Mesendoderm (in vitro differentiated cells): ENCODE data around the gene TNNC1.
A peak's percentile ranks its signal among the peaks of the same experiment; 100 is the strongest.

ENCODE experiments used
- DNase-seq: peaks from one replicate; pipeline ENCODE4 v3.0.0; 2013
- H2AK5ac ChIP-seq: 2 replicates; pipeline ENCODE4 v1.6.1; 2013; ENCODE audit warnings: low read length, inconsistent platforms
- H2BK120ac ChIP-seq: 2 replicates; pipeline ENCODE4 v1.6.1; 2013; ENCODE audit warnings: low read depth, mild to moderate bottlenecking, low read length, moderate library complexity, mixed read lengths
- H2BK15ac ChIP-seq: replicated peaks from 2 replicates; pipeline ENCODE4 v1.6.1; 2013; ENCODE audit warnings: low read depth, mild to moderate bottlenecking, moderate library complexity
- H2BK5ac ChIP-seq: 2 replicates; pipeline ENCODE4 v1.6.1; 2013; ENCODE audit warnings: low read length, inconsistent platforms
- H3K18ac ChIP-seq: 2 replicates; pipeline ENCODE4 v1.6.1; 2013; ENCODE audit warnings: mild to moderate bottlenecking, low read length, mixed read lengths
- H3K23ac ChIP-seq: one replicate; pipeline ENCODE4 v1.6.1; 2013; ENCODE audit warnings: low read length
- H3K27ac ChIP-seq: 2 replicates; pipeline ENCODE4 v1.5.1; 2013; ENCODE audit warnings: low read depth, mild to moderate bottlenecking, inconsistent platforms, low read length, moderate library complexity
- H3K27me3 ChIP-seq: 2 replicates; pipeline ENCODE4 v1.6.1; 2013; ENCODE audit warnings: low read length, control low read depth, mild to moderate bottlenecking, inconsistent platforms; ENCODE audit not compliant: insufficient read depth, poor library complexity
- H3K36me3 ChIP-seq: 2 replicates; pipeline ENCODE4 v1.6.1; 2013; ENCODE audit warnings: low read length, inconsistent platforms; ENCODE audit not compliant: control insufficient read depth, insufficient read depth
- H3K4ac ChIP-seq: one replicate; pipeline ENCODE4 v1.6.1; 2013; ENCODE audit warnings: low read depth, mild to moderate bottlenecking, low read length, moderate library complexity
- H3K4me1 ChIP-seq: 2 replicates; pipeline ENCODE4 v1.6.1; 2013; ENCODE audit warnings: low read depth, low read length, inconsistent platforms; ENCODE audit not compliant: control insufficient read depth
- H3K4me2 ChIP-seq: 2 replicates; pipeline ENCODE4 v1.6.1; 2013; ENCODE audit warnings: low read length
- H3K4me3 ChIP-seq: 2 replicates; pipeline ENCODE4 v1.5.1; 2013; ENCODE audit warnings: mild to moderate bottlenecking, low read length
- H3K56ac ChIP-seq: one replicate; pipeline ENCODE4 v1.6.1; 2013; ENCODE audit warnings: low read length
- H3K79me1 ChIP-seq: 2 replicates; pipeline ENCODE4 v1.6.1; 2013; ENCODE audit warnings: low read length, inconsistent platforms
- H3K79me2 ChIP-seq: 2 replicates; pipeline ENCODE4 v1.6.1; 2013; ENCODE audit warnings: mild to moderate bottlenecking, low read length; ENCODE audit not compliant: control insufficient read depth, insufficient read depth
- H3K9ac ChIP-seq: 2 replicates; pipeline ENCODE4 v1.6.1; 2013; ENCODE audit warnings: low read length, inconsistent platforms
- H4K5ac ChIP-seq: one replicate; pipeline ENCODE4 v1.6.1; 2013; ENCODE audit warnings: low read length
- H4K8ac ChIP-seq: one replicate; pipeline ENCODE4 v1.6.1; 2013; ENCODE audit warnings: low read depth, mild to moderate bottlenecking, control low read depth, low read length, moderate library complexity
- WGBS: extraction: QIAGEN DNeasy Blood & Tissue Kit; methylation state at CpG from one replicate; pipeline ENCODE4 v1.1.7; 2013; ENCODE audit warnings: low lambda C conversion rate, missing lambda C conversion rate; ENCODE audit not compliant: insufficient coverage; ENCODE audit errors: extremely low coverage; 5-methylcytosine and 5-hydroxymethylcytosine counted together

The TNNC1 gene

GRCh38 chr3:52428151-52429005 lies 25.5 kb downstream of the TNNC1 start:
- Histone ChIP-seq H4K8ac (no peak overlapping the region), H2AK5ac (no peak overlapping the region), H2BK15ac (no peak overlapping the region), H3K4me2 (no peak overlapping the region), H3K79me2 (no peaks in the 10 kb centered on the region), H3K27ac (no peak overlapping the region), H4K5ac (no peak overlapping the region), H2BK5ac (no peak overlapping the region), H3K4me3 (no peak overlapping the region), H3K56ac (no peak overlapping the region), H3K9ac (no peak overlapping the region), H2BK120ac (no peak overlapping the region), H3K18ac (no peak overlapping the region), H3K27me3 (no peaks in the 10 kb centered on the region), H3K36me3 (no peaks in the 10 kb centered on the region), H3K4me1 (no peaks in the 10 kb centered on the region), H3K23ac (no peak overlapping the region), H3K4ac (no peak overlapping the region), H3K79me1 (no peaks in the 10 kb centered on the region)
- DNase-seq, result peak; percentile 66
- WGBS, result no CpG with 5 or more reads among the region's 7 CpGs

DNA sequence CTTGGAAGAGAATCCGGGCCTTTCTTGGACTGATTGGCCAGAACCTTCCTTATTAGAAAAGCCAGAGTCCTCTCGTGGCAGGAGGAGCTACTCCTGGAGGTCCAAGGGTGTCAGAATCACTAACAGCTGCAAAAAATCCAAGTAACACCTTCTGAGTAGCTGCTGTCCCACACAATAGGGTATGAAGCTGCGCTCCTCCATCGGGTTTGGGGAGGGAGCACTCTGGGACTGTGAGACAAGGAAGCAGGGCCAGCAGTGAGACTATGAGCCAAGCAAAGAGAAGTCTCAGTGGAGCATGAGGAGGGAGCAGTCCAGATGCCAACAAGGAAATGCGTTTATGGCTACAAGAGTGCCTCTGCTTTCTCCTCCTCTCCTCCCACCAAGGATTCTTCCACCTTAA lies 30.7 kb downstream of the TNNC1 start:
- Histone ChIP-seq H3K4me2 (no peak overlapping the region), H3K4ac (no peak overlapping the region), H2AK5ac (no peak overlapping the region), H2BK15ac (no peak overlapping the region), H3K23ac (no peak overlapping the region), H2BK120ac (no peak overlapping the region), H3K79me2 (no peaks in the 10 kb centered on the region), H3K27me3 (no peaks in the 10 kb centered on the region), H3K56ac (no peak overlapping the region), H4K8ac (no peak overlapping the region), H3K79me1 (no peaks in the 10 kb centered on the region), H3K4me3 (no peak overlapping the region), H3K4me1 (no peaks in the 10 kb centered on the region), H3K36me3 (no peaks in the 10 kb centered on the region), H4K5ac (no peak overlapping the region), H2BK5ac (no peak overlapping the region), H3K9ac (no peak overlapping the region), H3K27ac (no peak overlapping the region), H3K18ac (no peak overlapping the region)
- no peak for DNase-seq
- WGBS, result no CpG with 5 or more reads among the region's 5 CpGs

- Histone ChIP-seq H3K27ac (no peak overlapping the region), H3K23ac (no peak overlapping the region), H3K4me2 (no peak overlapping the region), H2AK5ac (no peak overlapping the region), H3K4me1 (no peaks in the 10 kb centered on the region), H2BK5ac (no peak overlapping the region), H4K5ac (no peak overlapping the region), H3K4me3 (no peak overlapping the region), H3K36me3 (no peaks in the 10 kb centered on the region), H3K79me1 (no peaks in the 10 kb centered on the region), H3K4ac (no peak overlapping the region), H3K79me2 (no peaks in the 10 kb centered on the region), H3K18ac (no peak overlapping the region), H2BK15ac (no peak overlapping the region), H2BK120ac (no peak overlapping the region), H4K8ac (no peak overlapping the region), H3K9ac (no peak overlapping the region), H3K27me3 (no peaks in the 10 kb centered on the region), H3K56ac (no peak overlapping the region)
- no CpG with 5 or more reads among the region's 3 CpGs for WGBS
- DNase-seq, result no peak
Observed at GRCh38 chr3:52422669-52423068, 31.2 kb downstream of the TNNC1 start.

GRCh38 chr3:52420388-52420787 lies 33.5 kb downstream of the TNNC1 start:
- Histone ChIP-seq H3K79me1 (no peaks in the 10 kb centered on the region), H3K36me3 (no peaks in the 10 kb centered on the region), H3K27me3 (no peaks in the 10 kb centered on the region), H2BK15ac (no peak overlapping the region), H4K5ac (no peak overlapping the region), H3K56ac (no peak overlapping the region), H3K27ac (no peak overlapping the region), H3K4me2 (no peak overlapping the region), H4K8ac (no peak overlapping the region), H3K18ac (no peak overlapping the region), H3K4me3 (no peak overlapping the region), H3K4ac (no peak overlapping the region), H2AK5ac (no peak overlapping the region), H2BK5ac (no peak overlapping the region), H2BK120ac (no peak overlapping the region), H3K79me2 (no peaks in the 10 kb centered on the region), H3K23ac (no peak overlapping the region), H3K9ac (no peak overlapping the region), H3K4me1 (no peaks in the 10 kb centered on the region)
- DNase-seq, result no peak
- no CpG with 5 or more reads among the region's 2 CpGs for WGBS

DNA sequence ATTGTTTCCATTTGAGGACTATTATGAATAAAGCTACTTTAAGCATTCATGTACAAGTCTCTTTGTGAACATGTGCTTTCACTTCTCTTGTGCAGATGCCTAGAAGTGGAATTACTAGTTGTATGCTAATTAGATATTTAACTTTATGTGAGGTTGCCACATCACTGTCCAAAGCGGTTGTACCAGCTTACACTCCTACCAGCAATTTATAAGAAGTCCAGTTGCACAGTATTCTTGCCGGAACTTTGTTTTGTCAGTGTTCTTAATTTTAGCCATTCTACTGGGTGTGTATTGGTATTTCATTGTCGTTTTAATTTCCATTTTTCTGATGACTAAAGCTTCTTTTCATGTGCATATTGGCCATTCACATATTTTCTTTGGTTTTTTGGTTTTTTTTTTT lies 38.0 kb downstream of the TNNC1 start:
- Histone ChIP-seq H3K9ac (no peak overlapping the region), H2BK5ac (no peak overlapping the region), H3K4me1 (no peaks in the 10 kb centered on the region), H3K23ac (no peak overlapping the region), H3K56ac (no peak overlapping the region), H3K79me1 (no peaks in the 10 kb centered on the region), H3K4me3 (no peak overlapping the region), H3K4ac (no peak overlapping the region), H2AK5ac (no peak overlapping the region), H2BK15ac (no peak overlapping the region), H3K27ac (no peak overlapping the region), H3K79me2 (no peaks in the 10 kb centered on the region), H4K8ac (no peak overlapping the region), H3K4me2 (no peak overlapping the region), H3K18ac (no peak overlapping the region), H3K27me3 (no peaks in the 10 kb centered on the region), H3K36me3 (no peaks in the 10 kb centered on the region), H2BK120ac (no peak overlapping the region), H4K5ac (no peak overlapping the region)
- no CpG with 5 or more reads among the region's 3 CpGs for WGBS
- DNase-seq, result no peak

- no peak overlapping the region for H3K4me2 ChIP-seq
- no peaks in the 10 kb centered on the region for H3K4me1 ChIP-seq
- H3K56ac ChIP-seq, result no peak overlapping the region
- no peak overlapping the region for H2BK15ac ChIP-seq
- H3K18ac ChIP-seq, result no peak overlapping the region
- H2BK120ac ChIP-seq, result no peak overlapping the region
- no peak overlapping the region for H3K27ac ChIP-seq
- H3K4me3 ChIP-seq, result no peak overlapping the region
- no peak overlapping the region for H4K8ac ChIP-seq
- DNase-seq, result no peak
- peaks cover 13% of the 10 kb centered on the region for H3K79me1 ChIP-seq
- no CpG with 5 or more reads among the region's 8 CpGs for WGBS
- no peak overlapping the region for H4K5ac ChIP-seq
- peak overlapping the region; percentile 5 for H3K9ac ChIP-seq
- no peaks in the 10 kb centered on the region for H3K27me3 ChIP-seq
- no peak overlapping the region for H2AK5ac ChIP-seq
- H3K36me3 ChIP-seq, result peaks cover 16% of the 10 kb centered on the region
- H3K4ac ChIP-seq, result no peak overlapping the region
- H3K79me2 ChIP-seq, result peaks cover 15% of the 10 kb centered on the region
- no peak overlapping the region for H3K23ac ChIP-seq
- H2BK5ac ChIP-seq, result no peak overlapping the region
Observed at GRCh38 chr3:52408466-52408865, 45.4 kb downstream of the TNNC1 start.
